Neural cell (in vitro differentiated cells): Measurements from ENCODE around the gene DUOX1. TPM values are rescaled to one million over a fixed set of nuclear protein-coding genes. Genes with fewer than 3 reads are reported as not detected.

Experiments
- H2AFZ ChIP-seq: fragments of 200-600, 300-800 bp; sonication (generic), shearing (Covaris generic); 2 replicates; pipeline ENCODE4 v1.6.0; 2014; ENCODE audit warnings: low read depth, mild to moderate bottlenecking, antibody characterized with exemption, low read length, moderate library complexity
- H3F3A ChIP-seq: fragments of 200-600 bp; shearing (Covaris generic); 2 replicates; pipeline ENCODE4 v1.6.1; 2016; ENCODE audit warnings: mild to moderate bottlenecking, moderate library complexity, mixed read lengths, antibody characterized with exemption, low read length; ENCODE audit not compliant: insufficient read depth, poor library complexity, severe bottlenecking
- H3K27ac ChIP-seq: fragments of 200-600, 300-800 bp; sonication (generic), shearing (Covaris generic); 2 replicates; pipeline ENCODE4 v1.5.1; 2014; ENCODE audit warnings: mild to moderate bottlenecking, low read length, moderate library complexity
- H3K27me3 ChIP-seq: fragments of 300-800, 200-600 bp; sonication (generic), shearing (Covaris generic); 2 replicates; pipeline ENCODE4 v1.6.0; 2014; ENCODE audit warnings: mild to moderate bottlenecking, low read depth, low read length, moderate library complexity; ENCODE audit not compliant: insufficient read depth
- H3K36me3 ChIP-seq: fragments of 300-800, 200-600 bp; sonication (generic), shearing (Covaris generic); 2 replicates; pipeline ENCODE4 v1.5.1; 2014; ENCODE audit warnings: mild to moderate bottlenecking, antibody characterized with exemption, low read length, moderate library complexity; ENCODE audit not compliant: insufficient read depth
- H3K4me2 ChIP-seq: fragments of 300-800, 200-600 bp; sonication (generic), shearing (Covaris generic); 2 replicates; pipeline ENCODE4 v1.6.0; 2014; ENCODE audit warnings: mild to moderate bottlenecking, low read length
- H3K4me3 ChIP-seq: fragments of 300-800, 200-600 bp; sonication (generic), shearing (Covaris generic); 2 replicates; pipeline ENCODE4 v1.5.1; 2014; ENCODE audit warnings: mild to moderate bottlenecking, low read length, moderate library complexity
- H3K79me2 ChIP-seq: fragments of 200-600 bp; shearing (Covaris generic); replicated peaks from 2 replicates; pipeline ENCODE4 v1.6.0; 2014; ENCODE audit warnings: mild to moderate bottlenecking, low read length, moderate library complexity; ENCODE audit not compliant: insufficient read depth
- H3K9ac ChIP-seq: fragments of 300-800, 200-600 bp; sonication (generic), shearing (Covaris generic); 2 replicates; pipeline ENCODE4 v1.6.1; 2016; ENCODE audit warnings: mild to moderate bottlenecking, low read length, mixed read lengths
- H3K9me2 ChIP-seq: fragments of 200-600 bp; shearing (Covaris generic); 2 replicates; pipeline ENCODE4 v1.6.1; 2016; ENCODE audit warnings: mild to moderate bottlenecking, low read length, mixed read lengths; ENCODE audit not compliant: insufficient read depth
- H3K9me3 ChIP-seq: fragments of 200-600, 300-800 bp; sonication (generic), shearing (Covaris generic); 2 replicates; pipeline ENCODE4 v1.6.1; 2016; ENCODE audit warnings: mild to moderate bottlenecking, mixed run types, low read length, moderate library complexity, mixed read lengths
- H4K20me1 ChIP-seq: fragments of 200-600 bp; shearing (Covaris generic); 2 replicates; pipeline ENCODE4 v1.6.1; 2016; ENCODE audit warnings: mild to moderate bottlenecking, mixed run types; ENCODE audit not compliant: insufficient read depth
- EZH2 ChIP-seq: fragments of 200-600, 300-800 bp; shearing (Covaris generic), sonication (generic); IDR thresholded peaks from 2 replicates; pipeline ENCODE4 v1.6.1; 2014; ENCODE audit warnings: antibody characterized with exemption, low read length, borderline replicate concordance, mild to moderate bottlenecking; ENCODE audit not compliant: insufficient read depth, poor library complexity, severe bottlenecking
- MXI1 ChIP-seq: fragments of 450-650 bp; conservative IDR thresholded peaks from 2 replicates; pipeline ENCODE4 v1.6.1; 2014; ENCODE audit warnings: antibody characterized with exemption, mild to moderate bottlenecking; ENCODE audit not compliant: poor library complexity, severe bottlenecking
- SMC3 ChIP-seq: fragments of 450-650 bp; conservative IDR thresholded peaks from 2 replicates; pipeline ENCODE4 v1.6.1; 2014; ENCODE audit warnings: antibody characterized with exemption, mild to moderate bottlenecking, moderate library complexity; ENCODE audit not compliant: poor library complexity
- polyA plus RNA-seq: library from polyadenylated mRNA; depleted of rRNA; stranded (reverse); fragments of >200 nt; gene quantifications from 2 replicates; pipeline ENCODE4 v1.2.3, GENCODE V29; 2014
- TF ChIP-seq, protein P1 (sequence below): IDR thresholded peaks from 2 replicates; pipeline ENCODE4 v1.6.1; 2012; ENCODE audit warnings: borderline replicate concordance
- TF ChIP-seq, protein P2 (sequence below): fragments of 450-650 bp; IDR thresholded peaks from 2 replicates; pipeline ENCODE4 v1.5.1; 2014; ENCODE audit warnings: antibody characterized with exemption, mild to moderate bottlenecking, moderate library complexity; ENCODE audit not compliant: poor library complexity, severe bottlenecking

DUOX1 gene
- polyA plus RNA-seq, 1 donor from 2014 or later = not detected

GRCh38 chr15:45180201-45180600, 50.4 kb downstream of the DUOX1 start:
- Histone ChIP-seq H3K27ac (no peak overlapping the region), H3K36me3 (no peaks in the 10 kb centered on the region), H3K27me3 (no peaks in the 10 kb centered on the region), H4K20me1 (no peaks in the 10 kb centered on the region), H3K9me2 (no peaks in the 10 kb centered on the region), H3K79me2 (peaks cover 59% of the 10 kb centered on the region), H3K4me3 (no peak overlapping the region), H3K9ac (no peak overlapping the region), H3K4me2 (no peak overlapping the region), H3K9me3 (no peaks in the 10 kb centered on the region), H2AFZ (no peak overlapping the region), H3F3A (no peaks in the 10 kb centered on the region)
- no peak for TF ChIP-seq MXI1
- TF ChIP-seq, protein P1, sequence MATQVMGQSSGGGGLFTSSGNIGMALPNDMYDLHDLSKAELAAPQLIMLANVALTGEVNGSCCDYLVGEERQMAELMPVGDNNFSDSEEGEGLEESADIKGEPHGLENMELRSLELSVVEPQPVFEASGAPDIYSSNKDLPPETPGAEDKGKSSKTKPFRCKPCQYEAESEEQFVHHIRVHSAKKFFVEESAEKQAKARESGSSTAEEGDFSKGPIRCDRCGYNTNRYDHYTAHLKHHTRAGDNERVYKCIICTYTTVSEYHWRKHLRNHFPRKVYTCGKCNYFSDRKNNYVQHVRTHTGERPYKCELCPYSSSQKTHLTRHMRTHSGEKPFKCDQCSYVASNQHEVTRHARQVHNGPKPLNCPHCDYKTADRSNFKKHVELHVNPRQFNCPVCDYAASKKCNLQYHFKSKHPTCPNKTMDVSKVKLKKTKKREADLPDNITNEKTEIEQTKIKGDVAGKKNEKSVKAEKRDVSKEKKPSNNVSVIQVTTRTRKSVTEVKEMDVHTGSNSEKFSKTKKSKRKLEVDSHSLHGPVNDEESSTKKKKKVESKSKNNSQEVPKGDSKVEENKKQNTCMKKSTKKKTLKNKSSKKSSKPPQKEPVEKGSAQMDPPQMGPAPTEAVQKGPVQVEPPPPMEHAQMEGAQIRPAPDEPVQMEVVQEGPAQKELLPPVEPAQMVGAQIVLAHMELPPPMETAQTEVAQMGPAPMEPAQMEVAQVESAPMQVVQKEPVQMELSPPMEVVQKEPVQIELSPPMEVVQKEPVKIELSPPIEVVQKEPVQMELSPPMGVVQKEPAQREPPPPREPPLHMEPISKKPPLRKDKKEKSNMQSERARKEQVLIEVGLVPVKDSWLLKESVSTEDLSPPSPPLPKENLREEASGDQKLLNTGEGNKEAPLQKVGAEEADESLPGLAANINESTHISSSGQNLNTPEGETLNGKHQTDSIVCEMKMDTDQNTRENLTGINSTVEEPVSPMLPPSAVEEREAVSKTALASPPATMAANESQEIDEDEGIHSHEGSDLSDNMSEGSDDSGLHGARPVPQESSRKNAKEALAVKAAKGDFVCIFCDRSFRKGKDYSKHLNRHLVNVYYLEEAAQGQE = no peak
- TF ChIP-seq, protein P2, sequence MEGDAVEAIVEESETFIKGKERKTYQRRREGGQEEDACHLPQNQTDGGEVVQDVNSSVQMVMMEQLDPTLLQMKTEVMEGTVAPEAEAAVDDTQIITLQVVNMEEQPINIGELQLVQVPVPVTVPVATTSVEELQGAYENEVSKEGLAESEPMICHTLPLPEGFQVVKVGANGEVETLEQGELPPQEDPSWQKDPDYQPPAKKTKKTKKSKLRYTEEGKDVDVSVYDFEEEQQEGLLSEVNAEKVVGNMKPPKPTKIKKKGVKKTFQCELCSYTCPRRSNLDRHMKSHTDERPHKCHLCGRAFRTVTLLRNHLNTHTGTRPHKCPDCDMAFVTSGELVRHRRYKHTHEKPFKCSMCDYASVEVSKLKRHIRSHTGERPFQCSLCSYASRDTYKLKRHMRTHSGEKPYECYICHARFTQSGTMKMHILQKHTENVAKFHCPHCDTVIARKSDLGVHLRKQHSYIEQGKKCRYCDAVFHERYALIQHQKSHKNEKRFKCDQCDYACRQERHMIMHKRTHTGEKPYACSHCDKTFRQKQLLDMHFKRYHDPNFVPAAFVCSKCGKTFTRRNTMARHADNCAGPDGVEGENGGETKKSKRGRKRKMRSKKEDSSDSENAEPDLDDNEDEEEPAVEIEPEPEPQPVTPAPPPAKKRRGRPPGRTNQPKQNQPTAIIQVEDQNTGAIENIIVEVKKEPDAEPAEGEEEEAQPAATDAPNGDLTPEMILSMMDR = no peak

DNA sequence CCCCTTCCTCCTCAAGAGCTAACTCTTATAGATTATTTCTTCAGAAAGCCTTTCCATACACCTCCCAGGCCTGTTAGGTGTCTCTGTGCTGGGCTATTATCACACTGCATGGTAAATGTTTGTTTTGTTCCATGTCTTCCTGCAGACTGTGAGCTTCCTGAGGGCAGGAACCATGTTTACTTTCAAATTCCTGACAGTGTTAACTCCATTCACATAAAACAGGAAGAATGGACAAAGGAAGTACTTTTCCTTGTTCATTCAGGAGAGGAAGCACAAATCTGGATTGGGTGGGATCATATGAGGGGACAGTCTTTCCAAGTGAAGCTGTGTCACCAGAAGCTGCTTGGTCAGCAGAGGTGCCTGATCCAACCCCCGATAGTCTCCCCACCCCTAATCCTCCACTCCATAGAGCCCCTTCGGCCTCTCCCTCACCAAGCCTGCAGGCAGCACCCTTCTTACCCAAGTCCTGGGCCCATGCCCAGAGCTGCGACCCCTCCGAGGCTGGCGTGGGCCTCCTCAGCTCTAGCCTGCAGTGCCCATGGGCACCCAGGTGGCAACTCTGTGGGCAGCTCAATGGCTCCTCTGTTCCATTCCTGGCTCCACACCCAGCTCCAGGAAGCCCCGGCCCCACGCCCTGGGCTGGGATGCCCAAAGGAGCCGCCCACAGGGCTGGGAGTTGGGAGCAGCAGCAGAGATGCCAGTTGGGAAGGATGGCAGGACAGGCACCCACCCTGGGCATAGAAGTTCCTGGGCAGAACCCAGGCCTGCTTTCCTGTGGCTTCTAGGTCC, 51.0 kb downstream of the DUOX1 start:
- Histone ChIP-seq H3K36me3 (no peaks in the 10 kb centered on the region), H3K9me2 (no peaks in the 10 kb centered on the region), H4K20me1 (no peaks in the 10 kb centered on the region), H3K79me2 (peaks cover 66% of the 10 kb centered on the region), H3K27ac (no peak overlapping the region), H3K4me3 (no peak overlapping the region), H2AFZ (no peak overlapping the region), H3K9me3 (no peaks in the 10 kb centered on the region), H3K4me2 (no peak overlapping the region), H3F3A (no peaks in the 10 kb centered on the region), H3K27me3 (no peaks in the 10 kb centered on the region), H3K9ac (no peak overlapping the region)
- TF ChIP-seq MXI1 (no peak), EZH2 (no peak), SMC3 (no peak)
